ENCODE results near the gene PARL. TPM values are rescaled to one million over a fixed set of nuclear protein-coding genes. Genes with fewer than 3 reads are reported as not detected.

PARL gene
- total RNA-seq, 2 experiments from 2014 or later, result 80.0 to 83.5 TPM

- no peak overlapping the region for H3K4me3 Mint-ChIP-seq
- no peaks in the 10 kb centered on the region for H3K4me1 Mint-ChIP-seq (ENCODE audit: low read depth)
- intact Hi-C loops (cut with micrococcal nuclease), result no loop called here
- no peaks in the 10 kb centered on the region for H3K27me3 Mint-ChIP-seq
- ATAC-seq (no peak), DNase-seq (no peak)
- no peaks in the 10 kb centered on the region for H3K9me3 Mint-ChIP-seq
- ChIA-PET CTCF (interaction anchor here (0.6 to 1.2 kb wide), 3 partner anchors 23 to 27 kb away, joined by 3 read pairs; no protein-coding TSS in a partner anchor), POLR2A (no interaction called here)
- H3K36me3 Mint-ChIP-seq (ENCODE audit: low read depth), result no peaks in the 10 kb centered on the region
- no peak overlapping the region for H3K27ac Mint-ChIP-seq
- TF ChIP-seq CTCF (IDR thresholded peaks at IDR 0.05), result no peak
Measured at GRCh38 chr3:183918178-183918577, 33.5 kb upstream of the PARL start.

- no peaks in the 10 kb centered on the region for H3K27me3 Mint-ChIP-seq
- no peak overlapping the region for H3K27ac Mint-ChIP-seq
- intact Hi-C loops (cut with micrococcal nuclease), result no loop called here
- H3K4me1 Mint-ChIP-seq (ENCODE audit: low read depth), result no peaks in the 10 kb centered on the region
- H3K4me3 Mint-ChIP-seq, result no peak overlapping the region
- H3K36me3 Mint-ChIP-seq (ENCODE audit: low read depth), result no peaks in the 10 kb centered on the region
- ATAC-seq (no peak), DNase-seq (no peak)
- TF ChIP-seq CTCF (IDR thresholded peaks at IDR 0.05), result no peak
- ChIA-PET POLR2A (no interaction called here), CTCF (no interaction called here)
- H3K9me3 Mint-ChIP-seq, result no peaks in the 10 kb centered on the region
Measured at GRCh38 chr3:183917776-183918175, 33.1 kb upstream of the PARL start.

DNA sequence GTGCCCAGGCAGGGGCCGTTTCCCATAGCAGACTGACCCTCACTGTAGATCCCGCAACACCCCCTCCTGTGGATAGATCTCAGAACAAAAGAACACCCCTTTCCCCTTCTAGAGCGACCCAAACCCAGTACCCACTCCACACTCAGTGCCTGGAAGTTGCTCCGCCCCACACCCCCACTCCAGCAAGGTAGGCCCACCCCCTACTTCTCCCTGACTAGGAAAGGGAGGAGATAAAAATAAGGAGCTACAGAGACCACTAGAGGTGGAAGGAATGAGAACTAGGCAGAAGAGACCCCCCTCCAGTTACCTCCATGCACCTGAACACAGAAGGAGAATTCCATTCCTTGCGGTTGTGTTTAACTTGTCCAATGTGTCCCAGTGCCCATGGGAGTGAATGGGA is 30.2 kb upstream of the PARL start:
- Mint-ChIP-seq H3K4me1 (ENCODE audit: low read depth) (no peaks in the 10 kb centered on the region), H3K9me3 (no peaks in the 10 kb centered on the region), H3K27me3 (no peaks in the 10 kb centered on the region), H3K36me3 (ENCODE audit: low read depth) (no peaks in the 10 kb centered on the region), H3K27ac (no peak overlapping the region), H3K4me3 (no peak overlapping the region)
- CTCF ChIA-PET, result interaction anchor here (1.7 to 2.7 kb wide), 2 partner anchors 19 to 30 kb away, joined by 4 to 8 read pairs; partner anchors contain the start of gene PARL
- DNase-seq, result no peak
- TF ChIP-seq CTCF (IDR thresholded peaks at IDR 0.05), result no peak
- POLR2A ChIA-PET, result no interaction called here
- ATAC-seq, result no peak
- intact Hi-C loops (cut with micrococcal nuclease), result no loop called here

DNA sequence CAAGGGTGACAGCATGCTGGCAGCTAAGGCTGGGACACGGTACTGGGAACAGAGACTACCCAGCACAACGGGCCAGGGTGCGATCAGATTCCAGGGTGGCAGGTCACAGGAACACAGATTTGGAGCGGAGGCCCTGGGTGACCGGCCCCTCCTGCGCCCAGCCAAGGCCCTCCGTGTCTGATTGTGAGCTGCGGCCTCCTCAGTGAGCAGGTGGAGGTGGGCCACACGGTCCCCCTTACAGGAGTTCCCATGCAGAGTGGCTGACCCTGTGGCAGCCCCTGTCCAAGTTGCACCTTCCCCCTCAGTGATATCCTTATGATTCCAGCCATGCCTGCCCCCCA is 28.9 kb upstream of the PARL start:
- ChIA-PET CTCF (interaction anchor here (2.7 kb wide), 1 partner anchor 18 kb away, joined by 8 read pairs; no protein-coding TSS in a partner anchor), POLR2A (no interaction called here)
- no peaks in the 10 kb centered on the region for H3K27me3 Mint-ChIP-seq
- no peaks in the 10 kb centered on the region for H3K36me3 Mint-ChIP-seq (ENCODE audit: low read depth)
- no peak overlapping the region for H3K4me3 Mint-ChIP-seq
- H3K27ac Mint-ChIP-seq, result no peak overlapping the region
- H3K4me1 Mint-ChIP-seq (ENCODE audit: low read depth), result no peaks in the 10 kb centered on the region
- intact Hi-C loops (cut with micrococcal nuclease), result no loop called here
- DNase-seq, result no peak
- H3K9me3 Mint-ChIP-seq, result no peaks in the 10 kb centered on the region
- no peak for TF ChIP-seq CTCF (IDR thresholded peaks at IDR 0.05)
- no peak for ATAC-seq

DNA sequence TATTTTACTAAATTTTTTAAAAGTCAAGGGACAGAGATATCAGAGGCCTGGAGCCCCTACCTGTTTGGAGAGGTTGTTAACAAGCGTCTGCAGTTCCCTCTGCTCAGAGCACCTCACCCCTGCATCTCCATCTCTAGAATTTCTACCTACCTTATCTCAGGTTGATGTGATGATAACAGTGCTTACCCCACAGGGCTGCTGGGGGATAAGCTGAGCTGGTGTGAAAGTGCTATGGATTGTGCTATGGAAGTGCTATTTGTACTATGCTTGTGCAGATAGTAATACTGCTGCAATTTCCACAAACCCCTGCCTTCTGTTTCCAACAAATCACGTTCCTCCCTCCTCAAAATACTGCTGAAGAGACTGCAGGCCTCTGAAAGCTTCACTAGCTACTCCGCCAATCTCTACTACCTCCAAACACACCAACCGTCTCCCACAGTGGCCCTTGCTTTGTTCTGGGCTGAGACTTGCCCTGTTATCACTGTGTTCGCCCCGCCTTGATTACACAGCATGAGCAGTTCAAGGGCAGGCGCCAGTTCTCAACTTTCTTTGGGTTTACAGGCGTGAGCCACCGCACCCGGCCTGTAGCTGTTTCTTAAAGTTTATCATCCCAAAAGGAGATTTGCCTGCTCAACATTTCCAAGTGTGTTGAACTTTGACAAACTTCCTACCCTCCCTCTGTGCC is 28.4 kb upstream of the PARL start:
- H3K27ac Mint-ChIP-seq, result no peak overlapping the region
- no peak overlapping the region for H3K4me3 Mint-ChIP-seq
- H3K4me1 Mint-ChIP-seq (ENCODE audit: low read depth), result no peaks in the 10 kb centered on the region
- POLR2A ChIA-PET, result no interaction called here
- no peak for DNase-seq
- ATAC-seq, result no peak
- H3K9me3 Mint-ChIP-seq, result no peaks in the 10 kb centered on the region
- H3K36me3 Mint-ChIP-seq (ENCODE audit: low read depth), result no peaks in the 10 kb centered on the region
- intact Hi-C loops (cut with micrococcal nuclease), result no loop called here
- CTCF ChIA-PET, result interaction anchor here (2.7 kb wide), 1 partner anchor 18 kb away, joined by 8 read pairs; no protein-coding TSS in a partner anchor
- TF ChIP-seq CTCF (IDR thresholded peaks at IDR 0.05), result no peak
- H3K27me3 Mint-ChIP-seq, result no peaks in the 10 kb centered on the region

Measured in activated CD8-positive, alpha-beta T cell treated with anti-CD3 and anti-CD28 coated beads for 36 hours (primary cell).